Thoracic aorta (tissue), 2 donors: ENCODE results near the gene BCR. TPM values are rescaled to one million over a fixed set of nuclear protein-coding genes. Genes with fewer than 3 reads are reported as not detected.
A peak's percentile ranks its signal among the peaks of the same experiment; 100 is the strongest.

Experiments
- ATAC-seq: fragments of 150-250 bp; one replicate; pipeline ENCODE4 v1.8.0; 2017; ENCODE audit warnings: low read depth; ENCODE audit not compliant: insufficient number of reproducible peaks, low FRiP score
- DNase-seq: peaks from one replicate; pipeline ENCODE4 v3.0.0-alpha.2; 2020; ENCODE audit warnings: low spot score
- H3K27ac ChIP-seq, 2 donors: fragments of 200-600 bp; sonication (generic); 1 replicate in 1 of 2; 2 replicates in 1 of 2; pipeline ENCODE4 v1.5.1; 2016; ENCODE audit warnings: mild to moderate bottlenecking in 2 of 2, moderate library complexity in 2 of 2
- H3K27me3 ChIP-seq: fragments of 200-600 bp; sonication (generic); replicated peaks from 2 replicates; pipeline ENCODE4 v1.6.0; 2016; ENCODE audit warnings: mild to moderate bottlenecking; ENCODE audit not compliant: insufficient read depth
- H3K36me3 ChIP-seq: fragments of 200-600 bp; sonication (generic); one replicate; pipeline ENCODE4 v1.5.1; 2016
- H3K4me1 ChIP-seq, 2 donors: fragments of 200-600 bp; sonication (generic); 1 replicate in 1 of 2; 2 replicates in 1 of 2; pipeline versions ENCODE4 v1.5.1 to v1.6.0; 2016; ENCODE audit warnings: low read depth in 2 of 2, mild to moderate bottlenecking in 1 of 2; ENCODE audit not compliant: control insufficient read depth in 1 of 2
- H3K4me3 ChIP-seq: fragments of 200-600 bp; sonication (generic); 2 replicates; pipeline ENCODE4 v1.5.1; 2016; ENCODE audit warnings: mild to moderate bottlenecking
- H3K9me3 ChIP-seq: fragments of 200-600 bp; sonication (generic); 2 replicates; pipeline ENCODE4 v1.5.1; 2016
- CTCF ChIP-seq: fragments of 200-600 bp; sonication (generic); IDR thresholded peaks from one replicate; pipeline ENCODE4 v1.5.1; 2019; ENCODE audit warnings: antibody characterized with exemption
- total RNA-seq, 2 donors: library from RNA; depleted of rRNA; stranded (reverse); fragments of >200 nt; gene quantifications; one replicate each; pipeline versions ENCODE4 v1.1.0 to v1.2.3, GENCODE V29; 2016

BCR gene
- total RNA-seq, 2 donors from 2014 or later, result 73.2 to 232 TPM

DNA sequence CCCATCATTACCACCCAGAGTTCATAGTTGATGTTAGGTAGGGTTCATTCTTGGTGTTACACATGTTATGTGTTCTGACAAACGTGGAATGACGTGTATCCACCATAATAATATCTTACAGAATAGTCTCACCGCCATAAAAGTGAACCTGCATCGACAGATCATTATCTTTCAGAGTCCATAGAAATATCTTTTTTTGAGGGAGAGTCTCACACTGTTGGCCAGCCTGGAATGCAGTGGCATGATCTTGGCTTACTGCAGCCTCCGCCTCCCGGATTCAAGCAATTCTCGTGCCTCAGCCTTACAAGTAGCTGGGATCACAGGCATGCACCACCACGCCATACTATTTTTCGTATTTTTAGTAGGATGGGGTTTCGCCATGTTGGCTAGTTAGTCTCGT, 113.9 kb downstream of the BCR start:
- DNase-seq (no peak), ATAC-seq (no peak)
- H3K27ac ChIP-seq, result no peak overlapping the region
- no peak for TF ChIP-seq CTCF
- peaks cover 59% of the 10 kb centered on the region for H3K36me3 ChIP-seq
- peaks cover 0 to 4% of the 10 kb centered on the region in 2 donors for H3K4me1 ChIP-seq
- no peak overlapping the region for H3K4me3 ChIP-seq
- no peaks in the 10 kb centered on the region for H3K9me3 ChIP-seq
- H3K27me3 ChIP-seq, result no peaks in the 10 kb centered on the region

- H3K36me3 ChIP-seq, result peaks cover 25% of the 10 kb centered on the region
- H3K4me3 ChIP-seq, result no peak overlapping the region
- H3K27ac ChIP-seq, result no peak overlapping the region
- no peak for TF ChIP-seq CTCF
- DNase-seq (no peak), ATAC-seq (no peak)
- no peaks in the 10 kb centered on the region for H3K9me3 ChIP-seq
- peaks cover 6 to 12% of the 10 kb centered on the region in 2 donors for H3K4me1 ChIP-seq
- no peaks in the 10 kb centered on the region for H3K27me3 ChIP-seq
These were observed 120.2 kb downstream of the BCR start for GRCh38 chr22:23300476-23300875.

DNA sequence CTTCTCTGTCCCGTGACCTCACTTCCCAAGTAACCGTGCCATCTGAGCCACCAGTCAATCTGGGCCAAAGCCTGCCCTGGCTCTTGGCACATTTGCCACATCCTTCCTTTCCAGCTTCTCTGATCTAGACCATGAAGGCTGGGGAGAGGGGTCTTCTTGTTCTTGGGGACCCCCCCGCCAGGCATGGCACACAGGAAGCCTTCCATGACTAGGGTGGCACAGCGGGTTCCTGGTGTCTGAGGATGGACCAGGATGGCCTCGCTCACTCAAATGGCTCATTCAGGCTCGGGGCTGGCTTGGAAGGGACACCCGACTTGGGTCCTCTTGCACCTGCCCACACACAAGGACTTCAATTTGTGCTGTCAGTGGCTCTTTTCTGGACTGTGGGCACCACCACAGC, 121.3 kb downstream of the BCR start:
- peaks cover 14 to 23% of the 10 kb centered on the region in 2 donors for H3K4me1 ChIP-seq
- H3K9me3 ChIP-seq, result no peaks in the 10 kb centered on the region
- TF ChIP-seq CTCF, result no peak
- peaks cover 22% of the 10 kb centered on the region for H3K36me3 ChIP-seq
- no peak for ATAC-seq
- no peak for DNase-seq
- H3K27ac ChIP-seq, result no peak overlapping the region
- H3K4me3 ChIP-seq, result no peak overlapping the region
- H3K27me3 ChIP-seq, result no peaks in the 10 kb centered on the region

DNA sequence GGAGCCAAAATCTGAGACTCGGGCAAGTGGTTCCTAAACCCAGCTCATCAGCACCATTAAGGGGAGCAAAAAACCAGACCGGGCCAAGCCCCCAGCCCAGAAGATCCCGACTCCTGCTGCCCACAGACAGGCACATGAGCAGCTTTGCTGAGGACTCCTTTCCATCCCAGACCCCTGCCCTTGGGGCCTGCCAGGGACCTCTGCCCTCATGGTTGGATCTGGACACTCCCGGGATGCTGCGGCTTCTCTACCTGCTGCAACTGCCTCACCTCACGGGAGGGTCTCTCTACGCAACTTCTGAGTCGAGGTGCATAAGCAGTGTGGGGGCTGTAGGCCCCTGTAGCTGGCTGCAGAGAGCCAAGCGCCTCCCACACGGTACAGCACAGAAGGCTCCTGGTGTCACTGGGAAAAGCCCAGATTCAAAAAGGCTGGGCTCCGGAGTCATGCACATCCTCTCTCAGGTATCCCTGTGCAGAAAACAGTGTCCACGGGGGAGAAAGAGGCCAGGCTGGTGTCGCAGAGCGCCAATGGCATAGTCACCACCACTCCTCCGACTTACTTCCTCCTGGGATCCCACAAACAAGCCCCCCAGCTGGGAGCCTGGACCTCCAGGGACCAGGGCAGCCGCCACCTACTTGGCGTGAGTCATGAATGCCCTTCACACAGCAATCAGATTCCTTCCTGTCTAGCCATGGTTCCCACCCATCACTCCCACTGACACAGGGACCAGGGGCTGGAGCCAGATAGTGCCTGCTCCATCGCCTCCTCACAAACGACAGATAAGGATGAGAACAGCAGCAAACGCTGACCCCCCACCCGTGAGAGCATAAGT, 122.1 kb downstream of the BCR start:
- no peak overlapping the region for H3K27ac ChIP-seq
- peaks cover 17 to 29% of the 10 kb centered on the region in 2 donors for H3K4me1 ChIP-seq
- H3K27me3 ChIP-seq, result no peaks in the 10 kb centered on the region
- no peaks in the 10 kb centered on the region for H3K9me3 ChIP-seq
- DNase-seq, result no peak
- no peak for TF ChIP-seq CTCF
- H3K36me3 ChIP-seq, result peaks cover 19% of the 10 kb centered on the region
- H3K4me3 ChIP-seq, result no peak overlapping the region
- ATAC-seq, result no peak

- H3K9me3 ChIP-seq, result no peaks in the 10 kb centered on the region
- peaks cover 6% of the 10 kb centered on the region for H3K36me3 ChIP-seq
- ATAC-seq (no peak), DNase-seq (no peak)
- no peaks in the 10 kb centered on the region for H3K27me3 ChIP-seq
- peak overlapping the region; percentile 82 to 91 for H3K27ac ChIP-seq
- TF ChIP-seq CTCF, result no peak
- peak overlapping the region; percentile 31 for H3K4me3 ChIP-seq
- peaks cover 17 to 29% of the 10 kb centered on the region in 2 donors for H3K4me1 ChIP-seq
These were observed 125.1 kb downstream of the BCR start for GRCh38 chr22:23305321-23305910.
